Breast epithelium (tissue), 3 donors: ENCODE results near the gene STARD9.

ENCODE experiments used
- POLR2A ChIP-seq: fragments of 450-650 bp; IDR thresholded peaks from one replicate; pipeline ENCODE4 v1.6.1; 2016; ENCODE audit warnings: antibody characterized with exemption, mild to moderate bottlenecking, moderate library complexity
- TF ChIP-seq, protein P1 (sequence below), 3 donors: fragments of 450-650 bp; IDR thresholded peaks; one replicate each; pipeline ENCODE4 v1.5.1; 2016 to 2017; ENCODE audit warnings: antibody characterized with exemption in 3 of 3, mild to moderate bottlenecking in 3 of 3, moderate library complexity in 3 of 3

- TF ChIP-seq, protein P1, sequence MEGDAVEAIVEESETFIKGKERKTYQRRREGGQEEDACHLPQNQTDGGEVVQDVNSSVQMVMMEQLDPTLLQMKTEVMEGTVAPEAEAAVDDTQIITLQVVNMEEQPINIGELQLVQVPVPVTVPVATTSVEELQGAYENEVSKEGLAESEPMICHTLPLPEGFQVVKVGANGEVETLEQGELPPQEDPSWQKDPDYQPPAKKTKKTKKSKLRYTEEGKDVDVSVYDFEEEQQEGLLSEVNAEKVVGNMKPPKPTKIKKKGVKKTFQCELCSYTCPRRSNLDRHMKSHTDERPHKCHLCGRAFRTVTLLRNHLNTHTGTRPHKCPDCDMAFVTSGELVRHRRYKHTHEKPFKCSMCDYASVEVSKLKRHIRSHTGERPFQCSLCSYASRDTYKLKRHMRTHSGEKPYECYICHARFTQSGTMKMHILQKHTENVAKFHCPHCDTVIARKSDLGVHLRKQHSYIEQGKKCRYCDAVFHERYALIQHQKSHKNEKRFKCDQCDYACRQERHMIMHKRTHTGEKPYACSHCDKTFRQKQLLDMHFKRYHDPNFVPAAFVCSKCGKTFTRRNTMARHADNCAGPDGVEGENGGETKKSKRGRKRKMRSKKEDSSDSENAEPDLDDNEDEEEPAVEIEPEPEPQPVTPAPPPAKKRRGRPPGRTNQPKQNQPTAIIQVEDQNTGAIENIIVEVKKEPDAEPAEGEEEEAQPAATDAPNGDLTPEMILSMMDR (IDR thresholded peaks at IDR 0.05), result no peak
- no peak for TF ChIP-seq POLR2A
These were observed 33.5 kb downstream of the STARD9 start for GRCh38 chr15:42608752-42609488.
